HG03342 (cell line): ENCODE measurements around the gene KCTD2.

Experiments
- ATAC-seq: cut with Tn5 transposase; IDR thresholded peaks from one replicate; pipeline ENCODE4 v1.9.1; 2021; ENCODE audit warnings: mild to moderate bottlenecking, moderate library complexity; ENCODE audit not compliant: unreplicated experiment

Gene KCTD2

GRCh38 chr17:75094871-75095399, 47.9 kb downstream of the KCTD2 start:
- ATAC-seq, result no peak

- ATAC-seq, result no peak
Observed at GRCh38 chr17:75096082-75096625, 49.1 kb downstream of the KCTD2 start.

GRCh38 chr17:75097865-75098264, 50.8 kb downstream of the KCTD2 start:
- ATAC-seq, result no peak

GRCh38 chr17:75098861-75099260, 51.8 kb downstream of the KCTD2 start:
- ATAC-seq, result no peak

DNA sequence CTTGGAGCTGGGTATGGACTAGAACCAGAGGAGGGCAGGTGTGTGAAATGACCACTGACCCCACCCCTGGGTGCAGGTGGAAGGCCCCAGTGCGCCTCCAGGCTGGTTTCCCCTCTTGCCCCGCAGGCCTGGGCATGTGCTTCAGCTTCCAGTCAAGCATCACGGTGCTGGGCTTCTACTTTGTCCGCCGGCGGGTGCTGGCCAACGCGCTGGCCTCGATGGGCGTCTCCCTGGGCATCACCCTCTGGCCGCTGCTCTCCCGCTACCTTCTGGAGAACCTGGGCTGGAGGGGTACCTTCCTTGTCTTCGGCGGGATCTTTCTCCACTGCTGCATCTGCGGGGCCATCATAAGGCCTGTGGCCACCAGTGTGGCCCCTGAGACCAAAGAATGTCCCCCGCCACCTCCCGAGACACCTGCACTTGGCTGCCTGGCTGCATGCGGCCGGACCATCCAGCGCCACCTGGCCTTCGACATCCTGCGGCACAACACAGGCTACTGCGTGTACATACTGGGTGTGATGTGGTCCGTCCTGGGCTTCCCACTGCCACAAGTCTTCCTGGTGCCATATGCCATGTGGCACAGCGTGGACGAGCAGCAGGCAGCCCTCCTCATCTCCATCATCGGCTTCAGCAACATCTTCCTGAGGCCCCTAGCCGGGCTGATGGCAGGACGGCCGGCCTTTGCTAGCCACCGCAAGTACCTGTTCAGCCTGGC, 53.0 kb downstream of the KCTD2 start:
- no peak for ATAC-seq

DNA sequence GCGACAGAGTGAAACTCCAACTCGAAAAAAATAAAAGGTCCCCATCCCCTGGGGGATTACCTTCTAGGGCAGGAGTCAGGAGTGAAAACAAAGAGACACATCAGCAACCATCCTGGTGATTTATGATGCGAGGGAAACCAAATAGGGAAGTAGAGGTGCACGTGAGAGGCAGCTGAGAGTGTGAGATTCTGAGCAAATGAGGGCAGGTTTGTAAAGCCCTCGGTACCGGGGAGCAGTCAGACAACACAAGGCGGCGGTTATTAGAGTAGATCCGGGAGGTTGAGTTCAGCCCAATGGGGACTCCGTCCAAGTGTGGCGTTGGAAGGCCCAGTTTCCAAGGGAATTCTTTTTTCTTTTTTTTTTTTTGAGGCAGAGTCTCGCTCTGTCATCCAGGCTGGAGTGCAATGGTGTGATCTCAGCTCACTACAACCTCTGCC, 55.4 kb downstream of the KCTD2 start:
- ATAC-seq, result no peak

GRCh38 chr17:75103601-75104554, 56.9 kb downstream of the KCTD2 start:
- no peak for ATAC-seq

DNA sequence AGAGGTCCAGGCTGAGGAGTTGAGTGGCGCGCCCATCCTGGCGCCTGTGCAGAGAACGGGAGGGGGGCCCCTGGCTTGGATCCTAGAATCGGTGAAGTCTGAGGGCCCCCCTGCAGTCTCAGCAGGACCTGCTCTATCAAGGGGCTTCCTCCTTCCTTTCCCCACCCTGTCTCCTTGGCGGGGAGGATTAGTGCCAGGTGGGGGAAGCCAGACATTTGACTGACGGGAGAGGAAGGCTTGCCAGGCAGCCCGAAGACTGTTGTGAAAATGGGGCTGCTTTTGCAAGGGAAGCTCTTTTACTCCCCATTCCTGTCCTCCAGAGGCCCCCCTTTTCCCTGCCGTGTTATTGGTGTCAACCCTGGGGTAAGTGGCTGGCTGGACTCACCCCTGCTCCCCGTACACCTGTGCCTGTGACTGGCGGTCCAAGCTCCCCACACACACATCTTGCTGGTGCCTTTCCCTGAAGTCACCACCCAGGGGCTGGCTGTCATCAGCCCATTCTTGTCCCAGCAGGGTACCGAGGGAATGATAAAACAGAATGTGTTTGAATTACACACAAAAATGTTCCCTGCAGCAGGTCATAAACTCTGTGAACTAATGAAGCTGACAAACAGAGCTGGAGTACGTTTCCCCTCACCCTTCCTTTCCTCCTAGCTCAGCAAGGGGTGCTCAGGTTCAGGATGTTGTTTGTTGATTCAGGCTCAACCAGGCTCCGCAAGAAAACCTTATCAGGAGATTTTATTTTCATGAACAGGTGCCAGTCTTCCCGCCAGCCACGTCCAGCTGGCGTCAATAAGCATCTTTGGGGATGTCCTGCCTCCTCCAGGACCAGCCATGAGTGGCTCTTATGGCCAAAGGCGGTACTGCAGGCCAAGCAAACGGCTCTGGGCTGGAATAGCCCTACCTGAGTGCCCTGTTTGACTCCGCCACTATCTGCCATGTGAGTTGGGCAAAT, 58.4 kb downstream of the KCTD2 start:
- ATAC-seq, result no peak

DNA sequence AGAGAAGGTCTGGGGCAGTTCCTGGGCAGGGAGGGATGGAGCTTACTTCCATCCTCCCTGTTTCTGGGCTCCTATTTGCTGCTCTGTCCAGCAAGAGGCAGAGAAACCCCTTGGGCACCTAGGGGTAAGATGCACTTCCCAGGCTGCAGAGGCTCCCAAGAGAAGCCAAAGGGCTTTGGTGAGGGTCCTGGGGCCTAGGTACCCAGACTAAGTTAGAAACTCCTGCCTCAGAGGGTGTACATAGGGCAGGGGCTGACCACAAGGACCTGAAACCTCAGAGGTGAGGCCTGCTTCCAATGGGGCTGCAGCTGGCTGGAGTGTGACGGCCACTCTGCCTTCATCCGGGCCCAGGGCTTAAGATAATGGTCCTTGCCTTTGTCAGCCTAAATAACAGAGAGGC, 61.2 kb downstream of the KCTD2 start:
- no peak for ATAC-seq

GRCh38 chr17:75109046-75109406, 62.0 kb downstream of the KCTD2 start:
- no peak for ATAC-seq

- peak; percentile 62 for ATAC-seq
Observed at GRCh38 chr17:75109407-75110233, 62.6 kb downstream of the KCTD2 start, which contains the start of gene ARMC7. ARMC7 (plus strand) TSS chr17:75109969; CDS start chr17:75110289, 320 bp downstream.

- ATAC-seq, result no peak
Observed at GRCh38 chr17:75110234-75110937, 63.4 kb downstream of the KCTD2 start.

DNA sequence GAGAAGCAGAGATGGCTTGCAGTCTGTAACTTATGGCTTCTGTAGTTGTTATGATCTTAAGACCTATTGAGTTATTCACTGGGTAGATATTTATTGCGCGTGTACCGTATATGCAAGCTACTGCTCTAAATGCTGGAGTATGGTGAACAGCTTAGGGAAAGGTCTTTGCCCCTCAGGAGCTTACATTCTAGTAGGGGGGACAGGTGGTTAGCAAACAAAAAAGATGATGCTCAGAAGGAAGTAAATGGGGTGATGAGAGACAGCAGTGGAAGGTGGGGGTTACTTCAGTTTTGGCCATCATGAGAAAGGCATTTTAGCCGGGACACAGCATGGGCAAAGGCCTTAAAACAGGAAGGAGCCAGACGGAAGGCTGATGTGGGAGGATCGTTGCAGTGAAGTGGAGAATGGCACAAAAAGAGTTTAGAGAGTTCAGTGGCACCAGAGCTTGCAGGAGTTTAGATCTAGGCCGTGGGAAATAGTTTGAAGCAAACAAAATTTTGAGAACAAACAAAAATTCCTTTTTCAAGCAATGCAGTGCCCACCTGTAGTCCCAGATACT, 64.8 kb downstream of the KCTD2 start:
- no peak for ATAC-seq

GRCh38 chr17:75113798-75114551, 67.0 kb downstream of the KCTD2 start:
- peak; percentile 48 for ATAC-seq

- ATAC-seq, result no peak
Observed at GRCh38 chr17:75114552-75115314, 67.7 kb downstream of the KCTD2 start.
